HCT116 (cell line): Measurements from ENCODE around the gene PHYKPL. TPM values are rescaled to one million over a fixed set of nuclear protein-coding genes. Genes with fewer than 3 reads are reported as not detected.

ENCODE experiments used
- ATAC-seq: fragments of 200-7000 bp; cut with Tn5 transposase; 2 replicates; pipeline ENCODE4 v1.9.1; 2020; ENCODE audit warnings: mild to moderate bottlenecking, moderate library complexity
- BruUV-seq: library from RNA; stranded (reverse); fragments of 400-500 nt; replicated peaks from 2 replicates; lab custom pipeline; 2021; lab: Mats Ljungman, UMichigan
- CTCF ChIA-PET: fragments of 300-600 bp; sonication (Branson Sonifier 250); formaldehyde crosslinking; loops from one replicate; lab custom pipeline; 2021; ENCODE audit warnings: antibody characterized with exemption; lab: Charles Lee
- POLR2A ChIA-PET: fragments of 300-600, 350-600 bp; sonication (Branson Sonifier 250); formaldehyde crosslinking; loops from one replicate; lab custom pipeline; 2021; ENCODE audit warnings: antibody characterized with exemption; lab: Charles Lee
- RAD21 ChIA-PET, 2 experiments: fragments of 300-600 bp; sonication (Branson Sonifier 250); formaldehyde crosslinking; loops; one replicate each; lab custom pipeline; 2023; ENCODE audit warnings: low total read pairs in 2 of 2; ENCODE audit not compliant: uncharacterized antibody in 2 of 2, unreplicated experiment in 2 of 2, low non-redundant PET in 1 of 2; lab: Charles Lee
- DNase-seq: peaks from one replicate; pipeline ENCODE4 v3.0.0-alpha.2; 2010; ENCODE audit warnings: low read depth, low spot score
- H2AFZ ChIP-seq: fragments of 200-600 bp; shearing (Covaris generic), sonication (generic); 2 replicates; pipeline ENCODE4 v1.6.1; 2017; ENCODE audit warnings: low read depth, mixed run types, mixed read lengths, antibody characterized with exemption, low read length; ENCODE audit not compliant: poor library complexity, severe bottlenecking
- H3K27ac ChIP-seq: 2 replicates; pipeline ENCODE4 v1.5.1; 2012; ENCODE audit warnings: low read depth, low read length
- H3K27me3 ChIP-seq: fragments of 200-600 bp; sonication (generic); 2 replicates; pipeline ENCODE4 v1.6.1; 2016; ENCODE audit warnings: mixed run types, low read length, mixed read lengths; ENCODE audit not compliant: insufficient read depth
- H3K36me3 ChIP-seq, 2 experiments: fragments of 200-500 bp in 1 of 2; fragments of 200-600 bp in 1 of 2; sonication (Bioruptor generic) in 1 of 2; sonication (generic) in 1 of 2; 2 replicates each; pipeline versions ENCODE4 v1.5.1 to v1.6.1; 2014 to 2016; ENCODE audit warnings: low read length in 2 of 2, inconsistent platforms in 1 of 2, mixed read lengths in 1 of 2, mixed run types in 1 of 2; ENCODE audit not compliant: insufficient read depth in 2 of 2, control insufficient read depth in 1 of 2
- H3K4me1 ChIP-seq, 2 experiments: fragments of 200-600 bp in 1 of 2; sonication (generic) in 1 of 2; 2 replicates each; pipeline versions ENCODE4 v1.5.1 to v1.6.1; 2012 to 2017; ENCODE audit warnings: low read length in 2 of 2, inconsistent platforms in 1 of 2, mild to moderate bottlenecking in 1 of 2, mixed read lengths in 1 of 2, mixed run types in 1 of 2, moderate library complexity in 1 of 2; ENCODE audit not compliant: insufficient read depth in 2 of 2, control insufficient read depth in 1 of 2
- H3K4me2 ChIP-seq: fragments of 200-600 bp; sonication (generic); 2 replicates; pipeline ENCODE4 v1.6.1; 2017; ENCODE audit warnings: mixed run types, low read length, mixed read lengths
- H3K4me3 ChIP-seq, 2 experiments: fragments of 200-600 bp in 1 of 2; sonication (generic) in 1 of 2; replicated peaks in 1 of 2; 2 replicates each; pipeline ENCODE4 v1.5.1; 2011 to 2016; ENCODE audit warnings: low read length in 2 of 2, control low read depth in 1 of 2, low read depth in 1 of 2, mild to moderate bottlenecking in 1 of 2, mixed read lengths in 1 of 2, mixed run types in 1 of 2
- H3K79me2 ChIP-seq: fragments of 200-600 bp; sonication (generic); 2 replicates; pipeline ENCODE4 v1.6.1; 2017; ENCODE audit warnings: mild to moderate bottlenecking, mixed run types, low read length, moderate library complexity, mixed read lengths; ENCODE audit not compliant: insufficient read depth
- H3K9ac ChIP-seq: fragments of 200-600 bp; sonication (generic); 2 replicates; pipeline ENCODE4 v1.6.1; 2016; ENCODE audit warnings: low read length, mixed read lengths
- H3K9me2 ChIP-seq: fragments of 200-600 bp; sonication (generic), shearing (Covaris generic); 2 replicates; pipeline ENCODE4 v1.6.1; 2017; ENCODE audit warnings: mixed run types, mild to moderate bottlenecking, moderate library complexity; ENCODE audit not compliant: insufficient read depth
- H3K9me3 ChIP-seq, 2 experiments: fragments of 200-500 bp in 1 of 2; fragments of 200-600 bp in 1 of 2; sonication (Bioruptor generic) in 1 of 2; sonication (generic) in 1 of 2; 2 replicates each; pipeline ENCODE4 v1.6.1; 2014 to 2017; ENCODE audit warnings: low read length in 2 of 2, mixed read lengths in 2 of 2, inconsistent platforms in 1 of 2, low read depth in 1 of 2, mild to moderate bottlenecking in 1 of 2, mixed run types in 1 of 2, moderate library complexity in 1 of 2; ENCODE audit not compliant: control insufficient read depth in 1 of 2, insufficient read depth in 1 of 2
- H4K20me1 ChIP-seq: fragments of 200-600 bp; sonication (generic), shearing (Covaris generic); 2 replicates; pipeline ENCODE4 v1.6.1; 2017; ENCODE audit warnings: mixed run types, mild to moderate bottlenecking, moderate library complexity; ENCODE audit not compliant: insufficient read depth
- CEBPB ChIP-seq: IDR thresholded peaks from 2 replicates; pipeline ENCODE4 v1.6.1; 2012; ENCODE audit warnings: low read depth
- EZH2 ChIP-seq: fragments of 200-600 bp; sonication (generic); IDR thresholded peaks from 2 replicates; pipeline ENCODE4 v1.6.1; 2017; ENCODE audit warnings: antibody characterized with exemption, mixed run types
- EZH2phosphoT487 ChIP-seq: fragments of 200-600 bp; IDR thresholded peaks from 2 replicates; pipeline ENCODE4 v1.6.1; 2018; ENCODE audit warnings: antibody characterized with exemption, borderline replicate concordance
- FOSL1 ChIP-seq: IDR thresholded peaks from 2 replicates; pipeline ENCODE4 v1.6.1; 2012; ENCODE audit warnings: low read depth
- JUND ChIP-seq: IDR thresholded peaks from 2 replicates; pipeline ENCODE4 v1.6.1; 2012
- POLR2A ChIP-seq: IDR thresholded peaks from 2 replicates; pipeline ENCODE4 v1.7.0; 2011; ENCODE audit warnings: borderline replicate concordance; ENCODE audit not compliant: insufficient read depth, insufficient read length; ENCODE audit errors: extremely low read depth
- RAD21 ChIP-seq: IDR thresholded peaks from 2 replicates; pipeline ENCODE4 v1.6.1; 2012; ENCODE audit warnings: low read depth, mild to moderate bottlenecking
- SP1 ChIP-seq: IDR thresholded peaks from 2 replicates; pipeline ENCODE4 v1.6.1; 2012; ENCODE audit warnings: low read depth
- SRF ChIP-seq: IDR thresholded peaks from 2 replicates; pipeline ENCODE4 v1.6.1; 2012; ENCODE audit warnings: low read depth
- YY1 ChIP-seq: IDR thresholded peaks from 2 replicates; pipeline ENCODE4 v1.6.1; 2011; ENCODE audit warnings: low read length, low read depth, moderate library complexity, mild to moderate bottlenecking; ENCODE audit not compliant: insufficient replicate concordance; ENCODE audit errors: extremely low read depth
- ZNF274 ChIP-seq: fragments of 200-500 bp; sonication (Bioruptor generic); IDR thresholded peaks from 2 replicates; pipeline ENCODE4 v1.6.1; 2014; ENCODE audit warnings: mild to moderate bottlenecking, low read depth, low read length, inconsistent platforms
- intact Hi-C: fragments of 100-400 bp; cut with micrococcal nuclease; formaldehyde crosslinking; loops from 2 replicates; pipeline ENCODE4 v1.10.0; 2022
- total RNA-seq: library from RNA; stranded (reverse); gene quantifications from one replicate; pipeline ENCODE4 v1.2.1, GENCODE V29; 2021; ENCODE audit not compliant: unreplicated experiment
- TF ChIP-seq, protein P1 (sequence below): IDR thresholded peaks from 2 replicates; pipeline ENCODE4 v1.6.1; 2011; ENCODE audit warnings: mild to moderate bottlenecking, low read length, moderate library complexity; ENCODE audit not compliant: insufficient replicate concordance; ENCODE audit errors: extremely low read depth
- TF ChIP-seq, protein P2 (sequence below): IDR thresholded peaks from 2 replicates; pipeline ENCODE4 v1.6.1; 2012
- TF ChIP-seq, protein P3 (sequence below), 3 experiments: fragments of 200-600 bp in 1 of 3; sonication (generic) in 1 of 3; IDR thresholded peaks in 2 of 3; conservative IDR thresholded peaks in 1 of 3; 2 replicates each; pipeline ENCODE4 v1.5.1; 2012 to 2017; ENCODE audit warnings: low read depth in 2 of 3, low read length in 2 of 3, antibody characterized with exemption in 1 of 3, borderline replicate concordance in 1 of 3, control low read depth in 1 of 3, mild to moderate bottlenecking in 1 of 3, mixed read lengths in 1 of 3, mixed run types in 1 of 3, moderate library complexity in 1 of 3; ENCODE audit not compliant: insufficient read depth in 1 of 3
- TF ChIP-seq, protein P4 (sequence below): IDR thresholded peaks from 2 replicates; pipeline ENCODE4 v1.6.1; 2012; ENCODE audit warnings: low read depth

The PHYKPL gene
- total RNA-seq, 1 experiment from 2014 or later, result 57.8 TPM

DNA sequence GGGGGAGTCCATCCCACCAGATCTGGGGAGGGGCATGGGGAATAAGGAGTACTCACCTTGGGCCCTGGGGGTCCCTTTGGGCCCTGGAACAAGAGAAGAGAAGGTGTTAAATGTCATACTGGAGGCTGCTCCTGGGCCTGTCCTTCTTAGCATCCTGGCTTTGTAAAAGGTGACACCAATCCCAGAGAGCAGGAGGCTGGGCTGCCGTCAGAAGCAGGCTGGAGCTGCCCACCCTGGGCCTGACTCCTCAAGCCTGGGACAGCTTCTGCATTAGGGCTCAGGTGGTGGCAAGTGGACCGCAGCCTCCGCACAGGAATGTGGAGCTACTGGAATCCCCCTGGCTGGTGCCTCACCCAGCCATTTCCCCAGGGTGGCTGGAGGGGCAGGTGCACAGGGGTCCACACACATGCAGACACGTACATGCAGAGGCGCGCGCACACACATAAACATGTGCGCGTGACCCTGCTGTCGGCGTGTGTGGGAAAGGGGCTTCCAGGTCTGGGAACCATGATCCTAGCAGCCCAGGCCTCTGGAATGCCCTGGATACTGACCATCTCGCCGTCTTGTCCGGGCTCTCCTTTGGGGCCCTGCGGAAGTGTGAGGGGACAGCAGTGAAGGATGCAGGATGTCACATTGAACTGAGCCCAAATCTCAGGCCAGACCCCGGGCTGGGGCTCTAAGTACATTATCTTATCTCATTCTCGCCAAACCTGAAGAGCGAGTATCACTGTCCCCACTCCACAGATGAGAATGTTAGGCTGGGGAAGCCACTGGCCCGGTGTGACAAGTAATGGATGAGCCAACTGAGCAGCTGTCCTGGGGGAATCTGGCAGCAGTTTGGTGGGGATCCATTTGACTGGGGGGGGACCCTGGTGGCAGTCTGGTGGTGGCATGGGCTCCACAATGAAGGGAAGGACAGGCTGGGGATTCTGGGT, 29.3 kb upstream of the PHYKPL start:
- no TSS peak for BruUV-seq
- H3K4me3 ChIP-seq, result no peak overlapping the region
- H3K27ac ChIP-seq, result no peak overlapping the region
- H3K4me1 ChIP-seq, result no peaks in the 10 kb centered on the region
- H3K36me3 ChIP-seq, result no peaks in the 10 kb centered on the region
- no peaks in the 10 kb centered on the region for H3K9me2 ChIP-seq
- no peaks in the 10 kb centered on the region for H4K20me1 ChIP-seq
- TF ChIP-seq CEBPB, result no peak
- no peak for TF ChIP-seq RAD21
- no peak for TF ChIP-seq EZH2
- no peak for TF ChIP-seq POLR2A
- TF ChIP-seq EZH2phosphoT487, result no peak
- TF ChIP-seq SP1, result no peak
- no peak for TF ChIP-seq YY1
- TF ChIP-seq, protein P1, sequence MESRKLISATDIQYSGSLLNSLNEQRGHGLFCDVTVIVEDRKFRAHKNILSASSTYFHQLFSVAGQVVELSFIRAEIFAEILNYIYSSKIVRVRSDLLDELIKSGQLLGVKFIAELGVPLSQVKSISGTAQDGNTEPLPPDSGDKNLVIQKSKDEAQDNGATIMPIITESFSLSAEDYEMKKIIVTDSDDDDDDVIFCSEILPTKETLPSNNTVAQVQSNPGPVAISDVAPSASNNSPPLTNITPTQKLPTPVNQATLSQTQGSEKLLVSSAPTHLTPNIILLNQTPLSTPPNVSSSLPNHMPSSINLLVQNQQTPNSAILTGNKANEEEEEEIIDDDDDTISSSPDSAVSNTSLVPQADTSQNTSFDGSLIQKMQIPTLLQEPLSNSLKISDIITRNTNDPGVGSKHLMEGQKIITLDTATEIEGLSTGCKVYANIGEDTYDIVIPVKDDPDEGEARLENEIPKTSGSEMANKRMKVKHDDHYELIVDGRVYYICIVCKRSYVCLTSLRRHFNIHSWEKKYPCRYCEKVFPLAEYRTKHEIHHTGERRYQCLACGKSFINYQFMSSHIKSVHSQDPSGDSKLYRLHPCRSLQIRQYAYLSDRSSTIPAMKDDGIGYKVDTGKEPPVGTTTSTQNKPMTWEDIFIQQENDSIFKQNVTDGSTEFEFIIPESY, result no peak
- no peak for TF ChIP-seq JUND
- TF ChIP-seq, protein P2, sequence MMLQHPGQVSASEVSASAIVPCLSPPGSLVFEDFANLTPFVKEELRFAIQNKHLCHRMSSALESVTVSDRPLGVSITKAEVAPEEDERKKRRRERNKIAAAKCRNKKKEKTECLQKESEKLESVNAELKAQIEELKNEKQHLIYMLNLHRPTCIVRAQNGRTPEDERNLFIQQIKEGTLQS, result no peak
- TF ChIP-seq SRF, result no peak
- TF ChIP-seq, protein P3, sequence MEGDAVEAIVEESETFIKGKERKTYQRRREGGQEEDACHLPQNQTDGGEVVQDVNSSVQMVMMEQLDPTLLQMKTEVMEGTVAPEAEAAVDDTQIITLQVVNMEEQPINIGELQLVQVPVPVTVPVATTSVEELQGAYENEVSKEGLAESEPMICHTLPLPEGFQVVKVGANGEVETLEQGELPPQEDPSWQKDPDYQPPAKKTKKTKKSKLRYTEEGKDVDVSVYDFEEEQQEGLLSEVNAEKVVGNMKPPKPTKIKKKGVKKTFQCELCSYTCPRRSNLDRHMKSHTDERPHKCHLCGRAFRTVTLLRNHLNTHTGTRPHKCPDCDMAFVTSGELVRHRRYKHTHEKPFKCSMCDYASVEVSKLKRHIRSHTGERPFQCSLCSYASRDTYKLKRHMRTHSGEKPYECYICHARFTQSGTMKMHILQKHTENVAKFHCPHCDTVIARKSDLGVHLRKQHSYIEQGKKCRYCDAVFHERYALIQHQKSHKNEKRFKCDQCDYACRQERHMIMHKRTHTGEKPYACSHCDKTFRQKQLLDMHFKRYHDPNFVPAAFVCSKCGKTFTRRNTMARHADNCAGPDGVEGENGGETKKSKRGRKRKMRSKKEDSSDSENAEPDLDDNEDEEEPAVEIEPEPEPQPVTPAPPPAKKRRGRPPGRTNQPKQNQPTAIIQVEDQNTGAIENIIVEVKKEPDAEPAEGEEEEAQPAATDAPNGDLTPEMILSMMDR (IDR thresholded peaks at IDR 0.05 in 2 of 3, conservative IDR thresholded peaks at IDR 0.05 in 1 of 3; ENCODE audit: borderline replicate concordance in 1 of 3, insufficient read depth in 1 of 3, low read depth in 2 of 3, low read length in 2 of 3), result no peak
- TF ChIP-seq ZNF274, result no peak
- TF ChIP-seq FOSL1, result no peak
- TF ChIP-seq, protein P4, sequence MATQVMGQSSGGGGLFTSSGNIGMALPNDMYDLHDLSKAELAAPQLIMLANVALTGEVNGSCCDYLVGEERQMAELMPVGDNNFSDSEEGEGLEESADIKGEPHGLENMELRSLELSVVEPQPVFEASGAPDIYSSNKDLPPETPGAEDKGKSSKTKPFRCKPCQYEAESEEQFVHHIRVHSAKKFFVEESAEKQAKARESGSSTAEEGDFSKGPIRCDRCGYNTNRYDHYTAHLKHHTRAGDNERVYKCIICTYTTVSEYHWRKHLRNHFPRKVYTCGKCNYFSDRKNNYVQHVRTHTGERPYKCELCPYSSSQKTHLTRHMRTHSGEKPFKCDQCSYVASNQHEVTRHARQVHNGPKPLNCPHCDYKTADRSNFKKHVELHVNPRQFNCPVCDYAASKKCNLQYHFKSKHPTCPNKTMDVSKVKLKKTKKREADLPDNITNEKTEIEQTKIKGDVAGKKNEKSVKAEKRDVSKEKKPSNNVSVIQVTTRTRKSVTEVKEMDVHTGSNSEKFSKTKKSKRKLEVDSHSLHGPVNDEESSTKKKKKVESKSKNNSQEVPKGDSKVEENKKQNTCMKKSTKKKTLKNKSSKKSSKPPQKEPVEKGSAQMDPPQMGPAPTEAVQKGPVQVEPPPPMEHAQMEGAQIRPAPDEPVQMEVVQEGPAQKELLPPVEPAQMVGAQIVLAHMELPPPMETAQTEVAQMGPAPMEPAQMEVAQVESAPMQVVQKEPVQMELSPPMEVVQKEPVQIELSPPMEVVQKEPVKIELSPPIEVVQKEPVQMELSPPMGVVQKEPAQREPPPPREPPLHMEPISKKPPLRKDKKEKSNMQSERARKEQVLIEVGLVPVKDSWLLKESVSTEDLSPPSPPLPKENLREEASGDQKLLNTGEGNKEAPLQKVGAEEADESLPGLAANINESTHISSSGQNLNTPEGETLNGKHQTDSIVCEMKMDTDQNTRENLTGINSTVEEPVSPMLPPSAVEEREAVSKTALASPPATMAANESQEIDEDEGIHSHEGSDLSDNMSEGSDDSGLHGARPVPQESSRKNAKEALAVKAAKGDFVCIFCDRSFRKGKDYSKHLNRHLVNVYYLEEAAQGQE, result no peak
- TF ChIP-seq, all 23 proteins: peak for 0
- Histone ChIP-seq H3K27me3 (no peaks in the 10 kb centered on the region), H3K9me3 (no peaks in the 10 kb centered on the region), H2AFZ (no peak overlapping the region), H3K79me2 (no peaks in the 10 kb centered on the region), H3K9ac (no peak overlapping the region), H3K4me2 (no peak overlapping the region)
- ChIA-PET POLR2A (no interaction called here), RAD21 (no interaction called here), CTCF (no interaction called here)
- DNase-seq (no peak), ATAC-seq (no peak)
- intact Hi-C loops, result no loop called here
